H54 (cell line): ENCODE data around the gene STK11IP.

ENCODE experiments used
- DNase-seq: peaks from one replicate; pipeline ENCODE4 v3.0.0; 2011; ENCODE audit warnings: low spot score, mixed read lengths; ENCODE audit not compliant: insufficient read length
- FAIRE-seq: peaks from 3 replicates; lab custom pipeline; 2011; peaks lifted over from hg19 to GRCh38; lab: Jason Lieb, UNC
- POLR2A ChIP-seq: IDR thresholded peaks from 2 replicates; pipeline ENCODE4 v1.6.1; 2011; ENCODE audit warnings: low read depth, mild to moderate bottlenecking, low read length

Gene STK11IP

GRCh38 chr2:219591091-219591490, 6.6 kb upstream of the STK11IP start:
- TF ChIP-seq POLR2A: no peak
- FAIRE-seq: no peak

GRCh38 chr2:219592736-219593135, 4.9 kb upstream of the STK11IP start:
- no peak for FAIRE-seq
- no peak for DNase-seq
- no peak for TF ChIP-seq POLR2A

More at GRCh38 chr2:219591091-219591490, 6.6 kb upstream of the STK11IP start:
- DNase-seq: no peak

- DNase-seq (no peak), FAIRE-seq (no peak)
- no peak for TF ChIP-seq POLR2A
Observed at GRCh38 chr2:219593154-219593553, 4.5 kb upstream of the STK11IP start.

- no peak for DNase-seq
- TF ChIP-seq POLR2A: no peak
- no peak for FAIRE-seq
Observed at GRCh38 chr2:219595256-219595655, 2.4 kb upstream of the STK11IP start.

GRCh38 chr2:219596954-219597551, 604 bp upstream of the STK11IP start:
- TF ChIP-seq POLR2A: no peak
- FAIRE-seq: no peak
- DNase-seq: no peak

GRCh38 chr2:219598308-219599078, 836 bp downstream of the STK11IP start:
- DNase-seq: no peak
- no peak for FAIRE-seq
- TF ChIP-seq POLR2A: no peak

GRCh38 chr2:219603771-219604170, 6.1 kb downstream of the STK11IP start:
- DNase-seq: no peak

GRCh38 chr2:219605607-219605954, 7.9 kb downstream of the STK11IP start:
- DNase-seq: no peak
- no peak for FAIRE-seq
- no peak for TF ChIP-seq POLR2A

More at GRCh38 chr2:219603771-219604170, 6.1 kb downstream of the STK11IP start:
- no peak for TF ChIP-seq POLR2A
- FAIRE-seq: no peak

GRCh38 chr2:219607931-219608330, 10.3 kb downstream of the STK11IP start:
- DNase-seq (no peak), FAIRE-seq (no peak)
- TF ChIP-seq POLR2A: no peak

GRCh38 chr2:219608399-219608964, 10.8 kb downstream of the STK11IP start:
- TF ChIP-seq POLR2A: no peak
- FAIRE-seq: no peak
- no peak for DNase-seq

GRCh38 chr2:219609149-219609750, 11.6 kb downstream of the STK11IP start:
- DNase-seq (no peak), FAIRE-seq (no peak)
- no peak for TF ChIP-seq POLR2A

GRCh38 chr2:219611306-219611705, 13.6 kb downstream of the STK11IP start:
- FAIRE-seq (no peak), DNase-seq (no peak)
- no peak for TF ChIP-seq POLR2A

GRCh38 chr2:219611866-219612576, 14.4 kb downstream of the STK11IP start:
- no peak for TF ChIP-seq POLR2A
- DNase-seq (no peak), FAIRE-seq (no peak)
